Measurements from ENCODE around the gene PMEPA1. TPM values are rescaled to one million over a fixed set of nuclear protein-coding genes. Genes with fewer than 3 reads are reported as not detected.

Gene PMEPA1
- polyA plus RNA-seq, 4 donors, result 18.8 to 46.7 (median 20.7) TPM

DNA sequence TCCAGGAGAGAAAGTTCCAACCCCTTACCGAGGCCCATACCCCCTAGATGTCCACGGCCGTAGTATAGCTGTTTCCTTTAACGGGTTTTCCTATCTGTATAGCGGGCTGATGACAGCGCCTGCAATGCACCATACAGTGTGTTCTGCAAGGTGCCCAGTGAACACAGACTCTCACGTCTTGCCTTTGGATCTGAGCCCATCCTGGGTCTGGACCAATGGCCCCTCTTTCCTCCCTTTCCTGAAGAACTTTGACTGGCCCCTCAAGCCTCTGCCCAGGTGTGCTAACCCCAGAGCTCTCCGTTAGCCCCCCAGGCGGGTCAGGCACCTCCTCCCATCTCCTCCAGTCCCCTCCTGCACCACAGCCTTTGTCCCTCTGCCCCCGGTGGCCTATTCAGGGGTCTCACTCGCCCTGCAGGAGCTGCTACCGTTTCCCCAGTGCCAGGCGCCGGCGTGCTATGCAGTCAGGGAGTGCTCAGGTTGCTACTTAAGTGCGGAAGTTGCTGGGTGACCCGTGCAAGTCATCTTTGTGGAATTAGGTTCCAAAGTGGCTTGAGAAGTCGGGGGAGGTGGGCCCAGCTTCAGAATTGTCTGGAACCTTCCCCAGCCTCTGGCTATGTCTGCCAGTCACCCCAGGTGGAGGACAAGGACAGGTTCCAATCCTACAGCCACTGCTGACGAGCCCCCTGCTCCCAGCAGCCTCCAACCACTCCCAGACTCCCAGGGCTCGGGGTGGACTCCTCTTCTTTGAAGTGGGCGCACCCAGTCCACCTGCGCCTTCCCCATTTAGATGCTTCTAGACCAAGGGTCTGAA lies 54.6 kb downstream of the PMEPA1 start:
- no peak for DNase-seq (ENCODE audit: low read depth in 4 of 4, low spot score in 3 of 4)

DNA sequence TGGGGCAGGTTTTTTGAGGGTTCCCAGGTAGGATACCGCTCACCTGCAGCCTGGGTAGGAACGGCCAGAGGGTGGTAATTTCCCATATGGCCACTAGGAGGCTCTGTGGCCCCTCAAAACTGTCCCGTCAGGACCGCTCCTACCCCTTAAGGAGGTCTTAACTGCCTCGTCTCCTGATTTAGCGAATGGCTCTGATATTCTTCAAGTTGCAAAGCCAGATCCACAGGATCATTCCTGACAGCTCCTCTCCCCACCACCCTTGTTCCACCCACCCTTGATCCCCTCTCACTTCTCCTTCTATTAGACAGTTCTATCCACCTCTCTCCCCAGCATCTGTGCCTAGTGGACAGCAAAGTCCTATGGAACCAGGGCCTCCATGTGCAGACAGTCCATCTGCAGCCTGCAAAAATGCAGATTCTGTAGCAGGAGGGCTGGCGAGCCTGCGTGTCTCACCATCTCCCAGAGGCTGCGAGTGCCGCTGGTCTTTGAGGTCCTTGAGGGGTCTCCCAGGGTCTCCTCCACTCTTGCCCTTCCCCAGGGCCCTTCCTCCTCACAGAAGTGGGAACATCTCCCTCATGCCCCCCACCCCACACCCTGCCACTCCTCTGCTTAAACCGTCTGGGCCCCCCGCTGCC lies 55.3 kb downstream of the PMEPA1 start:
- peak; percentile 42 to 54 (median 50) for DNase-seq (ENCODE audit: low read depth in 4 of 4, low spot score in 3 of 4)

DNA sequence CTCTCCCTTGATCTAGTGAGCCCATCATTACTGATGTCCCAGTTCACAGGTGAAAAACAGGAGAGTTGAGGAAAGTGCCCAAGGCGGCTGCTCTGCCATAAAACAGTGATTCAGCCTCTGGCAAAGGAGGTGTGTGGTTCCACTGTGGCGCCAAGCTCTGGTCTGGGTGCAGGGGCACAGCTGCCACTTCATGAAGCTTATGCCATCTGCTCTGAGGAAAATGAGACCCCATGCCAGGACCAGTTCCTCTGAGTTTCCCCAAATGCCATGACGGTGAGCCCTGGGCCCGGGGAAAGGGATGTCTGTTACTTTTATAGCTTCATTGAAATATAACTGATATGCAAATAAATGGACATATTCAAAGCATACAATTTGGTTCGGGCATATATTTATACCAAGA lies 55.9 kb downstream of the PMEPA1 start:
- no peak for DNase-seq (ENCODE audit: low read depth in 4 of 4, low spot score in 3 of 4)

DNA sequence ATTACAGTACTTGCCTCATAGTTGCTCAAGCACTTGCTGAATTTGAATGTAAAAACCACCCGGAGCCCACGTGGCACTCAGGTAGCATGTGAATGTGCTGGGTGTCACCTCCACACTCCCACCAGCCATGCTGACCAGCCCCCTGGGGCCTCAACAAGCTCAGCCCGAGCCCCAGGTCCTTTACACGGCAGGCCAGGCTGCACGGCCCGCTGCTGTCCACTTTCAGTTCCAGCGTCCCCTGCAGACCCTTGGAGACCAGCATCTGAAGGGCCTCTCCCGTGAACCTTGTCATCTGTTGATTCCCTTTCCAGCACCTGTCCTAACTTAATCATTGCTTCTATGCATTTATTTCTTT lies 56.3 kb downstream of the PMEPA1 start:
- no peak for DNase-seq (ENCODE audit: low read depth in 4 of 4, low spot score in 3 of 4)

DNA sequence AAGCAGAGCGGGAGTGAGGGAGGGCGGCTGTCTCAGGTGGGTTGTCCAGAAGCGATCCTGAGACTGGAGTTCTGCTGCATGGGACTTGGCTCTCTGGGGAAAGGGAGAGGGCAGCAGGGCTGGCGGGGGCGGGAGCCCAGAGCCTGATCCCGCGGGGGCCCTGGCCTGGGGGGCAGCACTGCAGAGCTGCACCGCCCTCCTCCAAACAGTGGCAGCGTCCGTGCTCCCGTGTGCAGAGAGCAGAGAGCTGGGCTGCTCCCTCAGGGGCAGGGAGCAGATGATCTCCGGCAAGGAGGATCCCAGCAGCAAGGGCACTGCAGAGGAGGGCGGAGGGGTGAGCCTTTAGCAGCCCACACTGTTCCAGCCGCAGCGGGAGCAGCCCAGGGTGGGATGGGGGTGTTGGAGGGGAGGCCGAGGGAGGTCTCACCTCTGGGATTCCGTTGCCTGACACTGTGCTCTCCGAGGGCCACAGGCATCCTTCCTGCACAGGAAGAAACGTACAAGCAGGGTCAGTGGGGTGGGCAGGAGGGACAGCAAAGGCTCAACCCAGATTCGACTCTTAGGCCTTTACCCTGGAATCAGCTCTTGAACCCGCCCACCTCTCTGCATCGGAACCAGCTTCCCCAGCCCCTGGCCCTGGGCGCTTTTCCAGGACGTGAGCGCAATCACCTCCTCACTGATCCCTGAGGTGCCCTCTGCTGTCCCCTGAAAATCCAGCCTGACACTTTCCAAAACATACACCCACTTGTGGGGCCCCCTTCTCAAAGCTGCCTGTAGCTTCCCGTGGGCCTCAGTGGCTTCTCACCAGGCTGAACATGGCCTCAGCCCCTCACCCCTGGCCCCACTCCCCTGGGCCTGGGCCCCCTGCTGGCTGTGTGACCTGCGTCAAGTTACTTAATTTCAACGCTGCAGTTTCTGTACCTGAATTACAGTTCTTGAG lies 56.9 kb downstream of the PMEPA1 start:
- no peak for DNase-seq (ENCODE audit: low read depth in 4 of 4, low spot score in 3 of 4)

DNA sequence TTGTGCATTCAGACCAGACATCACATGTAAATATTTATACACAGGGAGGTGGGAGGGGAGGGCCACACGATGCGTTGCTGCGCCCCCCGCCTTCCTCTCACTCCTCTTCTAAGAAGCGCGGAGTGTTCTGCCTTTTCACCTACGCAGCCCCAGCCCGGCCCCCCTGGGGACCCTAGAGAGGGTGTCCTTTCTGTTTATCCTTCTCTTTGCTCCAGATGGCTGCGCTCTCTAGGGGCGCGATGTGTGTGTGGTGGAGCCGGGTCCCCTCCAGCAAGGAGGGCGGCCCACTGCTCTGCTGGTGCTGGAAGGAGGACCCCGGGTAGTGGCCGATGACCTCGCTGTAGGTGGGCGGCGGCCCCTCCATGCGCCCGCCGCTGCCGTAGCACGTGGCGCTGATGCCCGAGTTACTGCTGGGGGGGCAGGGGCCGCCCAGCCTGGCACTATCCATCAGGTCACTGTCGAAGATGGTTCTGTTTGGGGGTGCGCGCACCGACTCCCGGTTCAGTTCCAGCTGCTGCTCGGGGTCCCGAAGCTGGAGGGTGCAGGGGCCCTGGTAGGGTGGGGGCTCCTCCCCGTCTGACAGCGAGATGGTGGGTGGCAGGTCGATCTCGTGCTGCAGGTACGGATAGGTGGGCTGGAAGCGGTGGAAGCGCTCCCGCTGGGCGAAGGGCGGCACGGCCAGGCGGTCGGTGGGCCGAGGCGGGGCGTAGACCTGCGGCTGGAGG lies 57.8 kb downstream of the PMEPA1 start:
- DNase-seq (ENCODE audit: low read depth in 4 of 4, low spot score in 3 of 4), result no peak

DNA sequence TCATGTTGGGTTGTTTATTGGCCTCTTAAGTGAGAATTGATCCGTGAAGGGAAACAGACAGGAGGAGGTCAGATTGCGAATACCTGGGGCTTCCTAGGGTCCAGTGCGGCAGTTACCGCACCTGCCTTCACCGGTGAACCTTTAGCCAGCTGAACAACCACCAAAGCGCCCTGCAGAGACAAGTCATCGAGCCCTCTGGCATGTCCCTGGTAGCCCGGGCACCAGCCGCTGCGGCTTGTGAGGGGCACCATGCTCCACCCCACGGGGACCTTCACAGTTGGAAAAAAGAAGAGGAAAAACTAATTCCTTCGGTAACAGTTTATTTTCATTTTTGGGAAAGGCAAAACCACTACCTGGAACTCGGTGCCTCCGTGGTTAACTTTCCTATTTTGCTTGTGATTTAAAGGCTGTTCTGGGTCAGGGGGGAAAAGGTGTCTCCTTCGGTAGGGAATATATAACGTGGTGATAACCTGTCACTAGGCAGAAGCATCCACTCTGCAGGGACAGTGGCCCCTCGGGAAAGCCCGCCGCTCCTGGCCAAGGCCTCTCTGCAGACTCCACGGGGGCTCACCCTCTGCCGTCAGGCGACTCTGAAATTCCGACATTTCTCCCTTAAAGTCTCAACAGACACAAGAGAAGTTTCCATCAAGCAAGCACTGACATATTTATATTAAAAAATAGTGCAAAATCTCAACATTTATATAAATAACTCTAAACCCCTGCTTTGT lies 58.9 kb downstream of the PMEPA1 start:
- no peak for DNase-seq (ENCODE audit: low read depth in 4 of 4, low spot score in 3 of 4)

DNA sequence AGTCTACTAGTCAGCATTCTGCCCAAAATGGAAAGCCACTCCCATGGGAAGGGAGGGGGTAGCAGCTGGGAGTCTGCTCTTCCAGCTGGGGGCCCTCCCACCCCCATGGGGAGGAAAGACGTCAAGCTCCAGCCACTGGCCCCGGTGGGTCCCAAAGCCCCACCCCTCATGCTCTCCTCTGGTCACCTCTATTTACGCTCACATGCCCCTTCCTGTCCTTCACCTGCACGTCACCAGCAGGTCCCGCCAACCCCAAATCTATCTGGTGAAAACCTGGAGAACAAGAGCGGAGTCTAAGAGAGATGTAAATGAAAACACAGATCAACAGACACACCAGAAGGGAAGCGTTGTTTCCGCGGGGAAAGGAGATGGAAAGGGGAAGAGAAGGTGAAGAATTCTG lies 59.5 kb downstream of the PMEPA1 start:
- no peak for DNase-seq (ENCODE audit: low read depth in 4 of 4, low spot score in 3 of 4)

DNA sequence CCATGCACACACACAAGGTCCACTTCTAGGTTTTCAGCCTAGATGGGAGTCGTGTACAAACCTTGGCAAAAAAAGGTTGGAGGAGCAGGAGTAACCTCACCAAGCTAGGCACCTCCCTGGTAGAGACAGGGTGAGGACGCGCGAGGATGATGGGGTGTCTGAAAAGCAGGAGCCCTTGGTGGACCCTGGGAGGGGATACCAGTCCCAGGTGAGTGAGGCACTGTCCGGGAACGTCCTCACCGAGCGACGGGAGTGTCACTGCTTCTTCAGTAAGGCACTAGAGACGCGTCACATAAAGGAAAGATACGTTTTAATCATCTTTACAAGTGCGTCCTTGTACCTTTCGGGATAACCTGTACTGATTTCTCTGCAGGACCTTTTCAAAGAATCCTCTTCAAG lies 60.2 kb downstream of the PMEPA1 start:
- DNase-seq (ENCODE audit: low read depth in 4 of 4, low spot score in 3 of 4), result no peak

DNA sequence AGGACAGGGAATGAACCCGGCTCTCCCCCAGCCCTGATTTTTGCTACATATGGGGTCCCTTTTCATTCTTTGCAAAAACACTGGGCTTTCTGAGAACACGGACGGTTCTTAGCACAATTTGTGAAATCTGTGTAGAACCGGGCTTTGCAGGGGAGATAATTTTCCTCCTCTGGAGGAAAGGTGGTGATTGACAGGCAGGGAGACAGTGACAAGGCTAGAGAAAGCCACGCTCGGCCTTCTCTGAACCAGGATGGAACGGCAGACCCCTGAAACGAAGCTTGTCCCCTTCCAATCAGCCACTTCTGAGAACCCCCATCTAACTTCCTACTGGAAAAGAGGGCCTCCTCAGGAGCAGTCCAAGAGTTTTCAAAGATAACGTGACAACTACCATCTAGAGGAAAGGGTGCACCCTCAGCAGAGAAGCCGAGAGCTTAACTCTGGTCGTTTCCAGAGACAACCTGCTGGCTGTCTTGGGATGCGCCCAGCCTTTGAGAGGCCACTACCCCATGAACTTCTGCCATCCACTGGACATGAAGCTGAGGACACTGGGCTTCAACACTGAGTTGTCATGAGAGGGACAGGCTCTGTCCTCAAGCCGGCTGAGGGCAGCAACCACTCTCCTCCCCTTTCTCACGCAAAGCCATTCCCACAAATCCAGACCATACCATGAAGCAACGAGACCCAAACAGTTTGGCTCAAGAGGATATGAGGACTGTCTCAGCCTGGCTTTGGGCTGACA lies 60.8 kb downstream of the PMEPA1 start:
- no peak for DNase-seq (ENCODE audit: low read depth in 4 of 4, low spot score in 3 of 4)

DNA sequence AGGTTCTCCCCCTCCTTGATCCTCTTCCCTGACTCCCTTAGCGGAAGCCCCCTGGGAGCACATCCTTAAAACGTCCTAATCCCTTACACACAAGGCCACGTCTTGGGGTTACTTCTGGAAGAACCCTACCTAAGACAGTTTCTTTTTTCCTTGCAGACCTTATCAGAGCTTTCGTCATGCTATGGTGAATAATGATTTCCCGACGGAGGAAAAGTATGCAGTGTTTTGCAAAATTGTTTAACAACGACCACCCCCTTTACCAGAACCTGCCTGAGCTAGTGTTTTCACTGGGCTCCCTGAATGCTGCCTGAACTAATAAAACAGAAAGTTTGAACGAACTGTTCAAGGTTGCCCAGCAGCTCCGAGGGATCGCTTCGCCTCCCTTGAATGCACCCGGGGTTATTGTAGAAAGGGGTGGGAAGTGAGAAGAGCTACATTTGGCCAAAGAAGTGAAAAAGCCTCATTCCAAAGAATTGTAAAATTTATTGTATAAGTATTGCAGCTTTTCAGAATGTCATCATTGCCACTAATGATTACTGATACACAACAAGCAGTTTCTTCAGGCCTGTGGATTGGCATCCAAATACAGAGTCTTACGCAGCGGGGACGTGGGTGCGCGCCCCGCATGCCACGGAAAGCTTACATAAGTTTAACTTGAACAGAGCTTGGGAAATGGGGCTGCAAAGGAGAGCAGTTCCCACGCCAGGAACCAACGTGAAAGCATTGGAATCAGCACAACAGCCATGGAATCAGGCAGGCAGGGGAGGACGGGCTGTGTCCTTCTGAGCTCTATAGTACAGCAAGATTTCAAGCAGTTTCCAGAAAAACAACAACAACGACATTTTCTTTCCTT lies 61.7 kb downstream of the PMEPA1 start:
- no peak for DNase-seq (ENCODE audit: low read depth in 4 of 4, low spot score in 3 of 4)

DNA sequence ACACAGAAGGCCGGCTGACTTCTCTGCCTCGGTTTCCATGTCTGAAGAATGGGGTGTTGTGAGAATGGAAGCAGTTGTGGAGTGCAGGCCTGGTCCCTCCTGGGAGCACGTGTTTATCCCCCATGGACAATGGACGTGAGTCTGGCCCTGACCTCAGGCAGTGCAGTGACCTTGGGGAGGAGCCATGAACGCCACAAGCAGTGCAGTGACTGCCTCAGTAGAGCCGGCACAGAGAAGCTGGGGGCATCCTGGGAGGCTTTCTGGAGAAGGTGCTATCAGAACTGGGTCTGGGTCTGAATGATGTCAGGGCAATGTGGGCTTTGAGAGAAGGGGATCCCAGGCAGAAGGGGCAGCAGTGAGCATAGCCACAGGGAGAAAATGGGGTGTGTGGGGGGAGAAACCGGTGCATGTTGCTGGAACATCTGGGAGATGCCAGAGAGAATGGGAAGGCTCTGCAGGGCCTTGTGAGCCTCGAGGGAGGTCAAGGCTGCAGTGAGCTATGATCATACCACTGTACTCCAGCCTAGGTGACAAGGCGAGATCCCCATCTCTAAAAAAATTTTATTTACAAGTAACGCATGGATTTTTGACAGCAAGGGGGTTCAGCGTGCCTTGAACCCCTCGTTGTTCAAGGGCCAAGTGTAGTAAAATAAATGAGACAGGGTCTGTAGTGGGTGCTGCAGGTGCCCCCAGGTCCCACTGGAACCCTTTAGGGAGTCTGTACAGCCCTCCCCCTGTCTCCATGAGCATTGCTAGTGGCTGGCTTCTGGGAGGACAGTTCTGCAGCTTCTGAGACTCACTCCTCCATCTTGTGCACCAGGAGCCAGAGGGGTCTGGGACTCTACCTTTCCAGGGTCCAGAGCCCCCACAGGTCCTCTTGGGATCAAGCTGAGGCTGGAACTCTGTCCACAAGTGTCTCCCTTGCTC lies 62.5 kb downstream of the PMEPA1 start:
- DNase-seq (ENCODE audit: low read depth in 4 of 4, low spot score in 3 of 4), result no peak

DNA sequence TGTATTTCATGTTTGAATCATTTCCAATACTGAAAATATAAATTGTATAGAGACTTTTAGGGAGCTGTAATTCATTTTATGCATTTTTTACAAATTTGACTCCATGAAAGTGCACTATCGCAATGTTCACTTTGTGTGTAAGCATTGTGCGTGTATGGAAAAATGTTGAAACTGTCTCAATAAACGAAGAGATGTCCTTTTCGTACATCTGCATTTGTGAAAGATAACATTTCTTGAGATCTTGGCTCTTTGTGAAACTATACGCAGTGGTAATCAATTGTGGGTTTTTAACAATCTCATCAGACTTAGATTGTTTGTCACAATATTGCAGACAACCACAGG lies 70.9 kb downstream of the PMEPA1 start:
- no peak for DNase-seq (ENCODE audit: low read depth in 4 of 4, low spot score in 3 of 4)

DNA sequence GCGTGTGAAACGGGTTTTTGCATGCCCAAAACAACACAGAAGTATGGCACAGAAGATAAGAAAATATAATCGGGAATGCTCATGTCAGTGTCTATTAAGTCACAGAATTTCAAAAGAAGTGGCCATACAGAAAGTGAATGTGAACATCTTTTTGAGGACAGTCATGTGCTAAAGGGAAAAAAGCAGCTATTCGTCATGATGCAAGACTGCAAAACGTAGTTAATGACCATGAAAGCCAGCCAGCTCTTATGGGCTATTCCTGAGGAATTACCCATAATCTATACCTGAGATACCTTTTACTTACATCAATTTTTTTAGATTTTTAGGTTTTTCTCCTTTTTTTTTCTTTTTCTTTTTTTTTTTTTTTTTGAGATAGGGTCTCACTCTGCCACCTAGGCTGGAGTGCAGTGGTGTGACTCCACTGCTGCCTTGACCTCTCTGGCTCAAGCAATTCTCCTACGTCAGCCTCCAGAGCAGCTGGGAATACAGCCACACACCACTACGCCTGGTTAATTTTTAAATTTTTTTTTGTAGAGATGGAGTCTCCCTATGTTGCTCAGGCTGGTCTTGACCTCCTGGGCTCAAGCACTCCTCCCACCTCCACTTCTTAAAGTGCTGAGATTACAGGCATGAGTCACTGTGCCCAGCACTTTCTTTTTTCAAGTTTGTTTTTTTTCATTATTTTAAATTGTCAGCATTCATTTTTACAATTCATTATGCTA lies 71.5 kb downstream of the PMEPA1 start:
- DNase-seq (ENCODE audit: low read depth in 4 of 4, low spot score in 3 of 4), result no peak

DNA sequence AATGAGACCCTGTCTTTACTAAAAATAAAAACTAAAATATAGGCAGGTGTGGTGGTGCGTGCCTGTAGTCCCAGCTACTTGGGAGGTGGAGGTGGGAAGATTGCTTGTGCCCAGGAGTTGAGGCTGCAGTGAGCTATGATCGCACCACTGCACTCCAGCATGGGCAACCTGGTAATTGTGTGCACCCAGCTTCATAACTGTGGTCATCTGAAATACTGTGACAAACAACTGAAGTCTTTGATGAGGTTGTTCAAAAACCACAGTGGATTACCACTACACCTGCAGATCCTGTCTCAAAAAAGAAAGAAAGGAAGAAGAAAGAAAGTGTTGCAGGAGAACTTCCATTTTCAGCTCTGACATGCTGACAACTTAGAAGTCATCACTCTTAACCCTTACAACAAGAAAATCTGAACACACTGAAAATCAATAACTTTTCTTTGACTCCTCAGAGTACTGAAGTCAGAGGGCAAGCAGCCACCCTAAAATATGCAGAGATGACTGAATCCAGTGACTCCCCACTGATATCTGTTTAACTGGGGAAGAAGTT lies 75.8 kb downstream of the PMEPA1 start:
- no peak for DNase-seq (ENCODE audit: low read depth in 4 of 4, low spot score in 3 of 4)

DNA sequence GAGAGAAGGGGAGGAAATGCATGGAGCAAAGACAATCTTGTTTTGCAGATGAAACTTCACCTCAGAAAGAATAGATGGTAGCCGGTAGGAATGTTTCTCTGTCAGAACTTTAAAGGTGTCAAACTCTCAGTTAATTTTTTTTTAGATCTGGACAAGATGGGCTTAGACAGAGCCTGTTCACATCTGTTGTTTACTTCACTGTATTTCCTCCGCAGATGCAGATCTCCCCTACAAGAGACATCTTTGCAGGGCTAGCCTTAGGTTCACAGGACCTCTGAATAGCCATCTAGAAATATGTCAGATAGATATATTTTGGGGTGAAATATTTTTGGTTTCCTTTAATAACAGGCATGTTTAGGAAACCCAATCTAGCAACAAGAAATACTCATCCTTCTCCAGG lies 77.5 kb downstream of the PMEPA1 start:
- DNase-seq (ENCODE audit: low read depth in 4 of 4, low spot score in 3 of 4), result no peak

DNA sequence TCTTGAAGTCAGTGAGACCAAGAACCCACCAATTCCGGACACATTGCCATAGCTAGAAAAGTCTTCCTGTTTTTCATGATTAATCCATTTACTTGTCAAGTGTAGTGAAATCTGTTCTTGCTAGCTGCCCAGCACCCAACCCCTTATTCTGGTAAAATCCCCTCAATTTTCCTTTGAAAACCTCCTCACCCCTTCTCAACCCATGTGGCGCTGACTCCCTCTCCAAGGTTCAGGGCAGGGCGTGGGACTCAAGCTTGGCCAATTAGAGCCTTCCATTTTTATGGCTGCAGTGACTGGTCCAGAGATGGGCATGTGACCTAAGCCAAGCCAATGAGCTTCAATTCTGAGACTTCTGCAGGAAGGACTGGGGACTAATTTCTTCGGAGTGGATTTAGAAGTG lies 79.8 kb downstream of the PMEPA1 start:
- no peak for DNase-seq (ENCODE audit: low read depth in 4 of 4, low spot score in 3 of 4)
